Measurements from ENCODE around the gene TBCC. TPM values are rescaled to one million over a fixed set of nuclear protein-coding genes. Genes with fewer than 3 reads are reported as not detected.
"Not testable (repeated sequence)": the region's sequence is repeated elsewhere in the genome, so short reads cannot be mapped to it uniquely, and the experiment has no call there.

Gene TBCC
- total and polyA plus RNA-seq, 4 donors, result 6.9 to 13.5 (median 11.7) TPM

DNA sequence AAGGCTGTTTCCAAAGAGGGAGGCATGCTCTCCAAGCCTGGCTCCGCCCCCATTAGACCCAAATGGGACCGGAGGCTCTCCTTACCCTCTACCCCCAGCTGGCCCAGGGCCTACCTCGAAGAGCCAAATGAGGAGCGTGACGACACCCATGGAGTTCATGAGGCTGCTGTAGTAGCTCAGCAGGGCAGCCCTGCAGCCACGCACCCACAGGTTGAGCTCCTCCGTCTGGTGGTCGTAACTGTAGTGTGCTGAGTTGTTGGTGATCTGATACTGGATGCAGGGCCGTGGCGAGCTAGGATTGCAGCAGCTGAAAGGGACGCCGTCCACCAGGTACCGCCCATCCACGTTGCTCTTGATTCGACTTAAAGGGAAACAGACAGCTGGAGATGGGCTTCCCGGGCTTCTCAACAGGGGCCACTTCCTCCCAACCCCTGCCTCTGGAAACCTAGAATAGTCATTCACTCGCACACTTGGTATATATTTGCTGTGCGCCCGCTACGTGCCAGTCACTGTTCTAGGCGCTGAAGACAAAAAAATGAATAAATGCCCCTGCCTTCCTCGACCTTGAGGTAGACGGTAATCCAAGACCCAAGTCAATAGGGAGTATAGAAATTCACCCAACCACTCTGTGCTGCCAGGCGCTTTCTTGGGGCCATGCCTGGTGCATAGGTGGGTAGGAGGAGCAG lies 41.5 kb downstream of the TBCC start (continued):
- TF ChIP-seq, protein P1, sequence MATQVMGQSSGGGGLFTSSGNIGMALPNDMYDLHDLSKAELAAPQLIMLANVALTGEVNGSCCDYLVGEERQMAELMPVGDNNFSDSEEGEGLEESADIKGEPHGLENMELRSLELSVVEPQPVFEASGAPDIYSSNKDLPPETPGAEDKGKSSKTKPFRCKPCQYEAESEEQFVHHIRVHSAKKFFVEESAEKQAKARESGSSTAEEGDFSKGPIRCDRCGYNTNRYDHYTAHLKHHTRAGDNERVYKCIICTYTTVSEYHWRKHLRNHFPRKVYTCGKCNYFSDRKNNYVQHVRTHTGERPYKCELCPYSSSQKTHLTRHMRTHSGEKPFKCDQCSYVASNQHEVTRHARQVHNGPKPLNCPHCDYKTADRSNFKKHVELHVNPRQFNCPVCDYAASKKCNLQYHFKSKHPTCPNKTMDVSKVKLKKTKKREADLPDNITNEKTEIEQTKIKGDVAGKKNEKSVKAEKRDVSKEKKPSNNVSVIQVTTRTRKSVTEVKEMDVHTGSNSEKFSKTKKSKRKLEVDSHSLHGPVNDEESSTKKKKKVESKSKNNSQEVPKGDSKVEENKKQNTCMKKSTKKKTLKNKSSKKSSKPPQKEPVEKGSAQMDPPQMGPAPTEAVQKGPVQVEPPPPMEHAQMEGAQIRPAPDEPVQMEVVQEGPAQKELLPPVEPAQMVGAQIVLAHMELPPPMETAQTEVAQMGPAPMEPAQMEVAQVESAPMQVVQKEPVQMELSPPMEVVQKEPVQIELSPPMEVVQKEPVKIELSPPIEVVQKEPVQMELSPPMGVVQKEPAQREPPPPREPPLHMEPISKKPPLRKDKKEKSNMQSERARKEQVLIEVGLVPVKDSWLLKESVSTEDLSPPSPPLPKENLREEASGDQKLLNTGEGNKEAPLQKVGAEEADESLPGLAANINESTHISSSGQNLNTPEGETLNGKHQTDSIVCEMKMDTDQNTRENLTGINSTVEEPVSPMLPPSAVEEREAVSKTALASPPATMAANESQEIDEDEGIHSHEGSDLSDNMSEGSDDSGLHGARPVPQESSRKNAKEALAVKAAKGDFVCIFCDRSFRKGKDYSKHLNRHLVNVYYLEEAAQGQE (IDR thresholded peaks at IDR 0.05), result no peak
- TF ChIP-seq, protein P2, sequence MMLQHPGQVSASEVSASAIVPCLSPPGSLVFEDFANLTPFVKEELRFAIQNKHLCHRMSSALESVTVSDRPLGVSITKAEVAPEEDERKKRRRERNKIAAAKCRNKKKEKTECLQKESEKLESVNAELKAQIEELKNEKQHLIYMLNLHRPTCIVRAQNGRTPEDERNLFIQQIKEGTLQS (IDR thresholded peaks at IDR 0.05), result no peak
- TF ChIP-seq RXRA (IDR thresholded peaks at IDR 0.05), result no peak
- TF ChIP-seq HNF4G (IDR thresholded peaks at IDR 0.05), result no peak
- TF ChIP-seq, protein P3, sequence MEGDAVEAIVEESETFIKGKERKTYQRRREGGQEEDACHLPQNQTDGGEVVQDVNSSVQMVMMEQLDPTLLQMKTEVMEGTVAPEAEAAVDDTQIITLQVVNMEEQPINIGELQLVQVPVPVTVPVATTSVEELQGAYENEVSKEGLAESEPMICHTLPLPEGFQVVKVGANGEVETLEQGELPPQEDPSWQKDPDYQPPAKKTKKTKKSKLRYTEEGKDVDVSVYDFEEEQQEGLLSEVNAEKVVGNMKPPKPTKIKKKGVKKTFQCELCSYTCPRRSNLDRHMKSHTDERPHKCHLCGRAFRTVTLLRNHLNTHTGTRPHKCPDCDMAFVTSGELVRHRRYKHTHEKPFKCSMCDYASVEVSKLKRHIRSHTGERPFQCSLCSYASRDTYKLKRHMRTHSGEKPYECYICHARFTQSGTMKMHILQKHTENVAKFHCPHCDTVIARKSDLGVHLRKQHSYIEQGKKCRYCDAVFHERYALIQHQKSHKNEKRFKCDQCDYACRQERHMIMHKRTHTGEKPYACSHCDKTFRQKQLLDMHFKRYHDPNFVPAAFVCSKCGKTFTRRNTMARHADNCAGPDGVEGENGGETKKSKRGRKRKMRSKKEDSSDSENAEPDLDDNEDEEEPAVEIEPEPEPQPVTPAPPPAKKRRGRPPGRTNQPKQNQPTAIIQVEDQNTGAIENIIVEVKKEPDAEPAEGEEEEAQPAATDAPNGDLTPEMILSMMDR (IDR thresholded peaks at IDR 0.05; ENCODE audit: low read depth, low read length, missing input control), result no peak
- TF ChIP-seq EGR1 (IDR thresholded peaks at IDR 0.05; ENCODE audit: low read depth in 2 of 2), result no peak

DNA sequence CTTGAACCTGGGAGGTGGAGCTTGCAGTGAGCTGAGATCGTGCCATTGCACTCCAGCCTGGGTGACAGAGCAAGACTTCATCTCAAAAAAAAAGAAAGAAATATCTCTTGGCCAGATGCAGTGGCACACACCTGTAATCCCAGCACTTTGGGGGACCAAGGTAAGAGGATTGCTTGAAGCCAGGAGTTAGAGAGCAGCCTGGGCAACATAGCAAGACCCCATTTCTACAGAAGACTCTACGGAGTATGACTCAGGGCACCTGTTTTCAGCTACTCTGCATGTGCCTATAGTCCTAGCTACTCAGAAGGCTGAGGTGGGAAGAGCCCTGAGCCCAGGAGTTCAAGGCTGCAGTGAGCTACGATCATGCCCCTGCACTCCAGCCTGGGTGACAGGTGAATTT lies 43.1 kb downstream of the TBCC start:
- DNase-seq (ENCODE audit: low spot score); H3K4me1 ChIP-seq (ENCODE audit: control insufficient read depth in 4 of 4, insufficient read depth in 4 of 4, low read length in 3 of 4); H3K27me3 ChIP-seq (ENCODE audit: control insufficient read depth in 4 of 4, insufficient read depth in 4 of 4, low read length in 3 of 4); H3K4me3 ChIP-seq (ENCODE audit: low read depth in 1 of 3, low read length in 3 of 3); H3K27ac ChIP-seq (ENCODE audit: low read depth in 1 of 2, low read length in 2 of 2); H3K9me3 ChIP-seq (ENCODE audit: control insufficient read depth in 4 of 4, low read length in 3 of 4); H3K36me3 ChIP-seq (ENCODE audit: control insufficient read depth in 4 of 4, insufficient read depth in 3 of 4, low read depth in 1 of 4, low read length in 3 of 4); H3K9ac ChIP-seq (ENCODE audit: low read depth in 1 of 2, low read length in 2 of 2): not testable (repeated sequence)
- WGBS, result 96% methylated on average over 3 of the region's 3 CpGs

DNA sequence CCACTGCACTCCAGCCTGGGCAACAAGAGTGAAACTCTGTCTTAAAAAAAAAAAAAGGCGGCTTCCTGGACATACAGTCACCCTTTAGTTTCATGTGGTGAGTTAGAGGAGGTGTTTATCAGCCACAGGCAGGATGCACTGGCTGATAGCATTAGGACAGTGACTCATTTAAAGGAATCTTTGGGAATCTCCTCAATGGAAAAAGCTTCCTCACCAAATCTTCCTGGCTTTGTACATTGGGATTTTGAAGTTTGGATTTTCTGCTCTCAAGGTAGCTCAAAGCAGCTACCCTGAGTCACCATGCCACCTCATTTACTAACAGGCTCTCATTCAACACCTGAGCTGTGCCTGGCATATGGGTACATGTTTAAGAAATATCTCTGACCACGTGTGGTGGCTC lies 43.7 kb downstream of the TBCC start:
- H3K4me3 ChIP-seq (ENCODE audit: low read depth in 1 of 3, low read length in 3 of 3), result no peak overlapping the region
- H3K27me3 ChIP-seq (ENCODE audit: control insufficient read depth in 4 of 4, insufficient read depth in 4 of 4, low read length in 3 of 4), result no peaks in the 10 kb centered on the region
- no peak overlapping the region for H3K9ac ChIP-seq (ENCODE audit: low read depth in 1 of 2, low read length in 2 of 2)
- no peaks in the 10 kb centered on the region for H3K9me3 ChIP-seq (ENCODE audit: control insufficient read depth in 4 of 4, low read length in 3 of 4)
- no peak overlapping the region for H3K27ac ChIP-seq (ENCODE audit: low read depth in 1 of 2, low read length in 2 of 2)
- no peak for DNase-seq (ENCODE audit: low spot score)
- TF ChIP-seq SP1 (IDR thresholded peaks at IDR 0.05) (no peak), RXRA (IDR thresholded peaks at IDR 0.05) (no peak)
- TF ChIP-seq, protein P4, sequence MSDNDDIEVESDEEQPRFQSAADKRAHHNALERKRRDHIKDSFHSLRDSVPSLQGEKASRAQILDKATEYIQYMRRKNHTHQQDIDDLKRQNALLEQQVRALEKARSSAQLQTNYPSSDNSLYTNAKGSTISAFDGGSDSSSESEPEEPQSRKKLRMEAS (IDR thresholded peaks at IDR 0.05), result no peak
- no peaks in the 10 kb centered on the region for H3K4me1 ChIP-seq (ENCODE audit: control insufficient read depth in 4 of 4, insufficient read depth in 4 of 4, low read length in 3 of 4)
- H3K36me3 ChIP-seq (ENCODE audit: control insufficient read depth in 4 of 4, insufficient read depth in 3 of 4, low read depth in 1 of 4, low read length in 3 of 4), result no peaks in the 10 kb centered on the region
- WGBS, result 74% methylated on average over 2 of the region's 2 CpGs

DNA sequence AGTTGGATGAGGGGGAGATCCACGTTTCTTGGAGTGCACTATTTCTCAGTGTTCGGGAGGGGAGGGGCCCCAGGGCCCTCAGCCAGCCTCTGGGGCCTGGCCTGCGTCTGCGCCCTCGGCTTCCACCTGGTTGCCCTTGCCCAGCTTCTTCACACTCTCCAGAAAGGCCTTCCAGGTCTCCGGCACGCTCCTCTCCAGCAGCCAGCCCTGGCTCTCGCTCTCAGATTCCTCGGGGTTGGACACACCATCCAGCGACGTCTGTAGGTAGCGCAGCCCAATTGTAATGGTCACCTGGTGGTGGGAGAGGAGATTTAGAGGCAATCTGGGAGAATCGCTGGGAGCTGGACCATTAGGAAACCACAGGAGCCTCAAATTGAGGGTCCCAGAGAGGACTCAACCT lies 47.7 kb downstream of the TBCC start:
- Histone ChIP-seq H3K36me3 (ENCODE audit: control insufficient read depth in 4 of 4, insufficient read depth in 3 of 4, low read depth in 1 of 4, low read length in 3 of 4) (peaks cover 0 to 11% (median 8%) of the 10 kb centered on the region in 4 donors), H3K4me1 (ENCODE audit: control insufficient read depth in 4 of 4, insufficient read depth in 4 of 4, low read length in 3 of 4) (no peaks in the 10 kb centered on the region), H3K4me3 (ENCODE audit: low read depth in 1 of 3, low read length in 3 of 3) (no peak overlapping the region), H3K9ac (ENCODE audit: low read depth in 1 of 2, low read length in 2 of 2) (no peak overlapping the region), H3K27me3 (ENCODE audit: control insufficient read depth in 4 of 4, insufficient read depth in 4 of 4, low read length in 3 of 4) (no peaks in the 10 kb centered on the region), H3K9me3 (ENCODE audit: control insufficient read depth in 4 of 4, low read length in 3 of 4) (no peaks in the 10 kb centered on the region), H3K27ac (ENCODE audit: low read depth in 1 of 2, low read length in 2 of 2) (no peak overlapping the region)
- DNase-seq (ENCODE audit: low spot score), result no peak
- 78% methylated on average over 13 of the region's 13 CpGs for WGBS
- TF ChIP-seq YY1 (IDR thresholded peaks at IDR 0.05) (no peak), RXRA (IDR thresholded peaks at IDR 0.05) (no peak), NR2F2 (IDR thresholded peaks at IDR 0.05) (no peak), EGR1 (IDR thresholded peaks at IDR 0.05; ENCODE audit: low read depth in 2 of 2) (no peak)
- TF ChIP-seq, protein P3 (IDR thresholded peaks at IDR 0.05; ENCODE audit: low read depth, low read length, missing input control), result no peak
- TF ChIP-seq, protein P5, sequence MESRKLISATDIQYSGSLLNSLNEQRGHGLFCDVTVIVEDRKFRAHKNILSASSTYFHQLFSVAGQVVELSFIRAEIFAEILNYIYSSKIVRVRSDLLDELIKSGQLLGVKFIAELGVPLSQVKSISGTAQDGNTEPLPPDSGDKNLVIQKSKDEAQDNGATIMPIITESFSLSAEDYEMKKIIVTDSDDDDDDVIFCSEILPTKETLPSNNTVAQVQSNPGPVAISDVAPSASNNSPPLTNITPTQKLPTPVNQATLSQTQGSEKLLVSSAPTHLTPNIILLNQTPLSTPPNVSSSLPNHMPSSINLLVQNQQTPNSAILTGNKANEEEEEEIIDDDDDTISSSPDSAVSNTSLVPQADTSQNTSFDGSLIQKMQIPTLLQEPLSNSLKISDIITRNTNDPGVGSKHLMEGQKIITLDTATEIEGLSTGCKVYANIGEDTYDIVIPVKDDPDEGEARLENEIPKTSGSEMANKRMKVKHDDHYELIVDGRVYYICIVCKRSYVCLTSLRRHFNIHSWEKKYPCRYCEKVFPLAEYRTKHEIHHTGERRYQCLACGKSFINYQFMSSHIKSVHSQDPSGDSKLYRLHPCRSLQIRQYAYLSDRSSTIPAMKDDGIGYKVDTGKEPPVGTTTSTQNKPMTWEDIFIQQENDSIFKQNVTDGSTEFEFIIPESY (IDR thresholded peaks at IDR 0.05), result no peak
